Stimulated activated CD8-positive, alpha-beta memory T cell treated with anti-CD3 and anti-CD28 coated beads, Interleukin-15, amount 100 ng/mL, for 4 hours (primary cell): Measurements from ENCODE around the gene CRB2.
A peak's percentile ranks its signal among the peaks of the same experiment; 100 is the strongest.

Experiments used
- DNase-seq, 2 donors: peaks; one replicate each; pipeline ENCODE4 v3.0.0-alpha.2; 2020; ENCODE audit warnings: low read depth in 2 of 2

The CRB2 gene

GRCh38 chr9:123347289-123348060, 8.5 kb upstream of the CRB2 start:
- DNase-seq: no peak

- no peak for DNase-seq
Measured at GRCh38 chr9:123348317-123348992, 7.5 kb upstream of the CRB2 start.

- no peak for DNase-seq
Measured at GRCh38 chr9:123349033-123349432, 7.0 kb upstream of the CRB2 start.

- DNase-seq: peak in 1 of 2 donors; percentile 45
Measured at GRCh38 chr9:123349691-123350480, 6.1 kb upstream of the CRB2 start.

DNA sequence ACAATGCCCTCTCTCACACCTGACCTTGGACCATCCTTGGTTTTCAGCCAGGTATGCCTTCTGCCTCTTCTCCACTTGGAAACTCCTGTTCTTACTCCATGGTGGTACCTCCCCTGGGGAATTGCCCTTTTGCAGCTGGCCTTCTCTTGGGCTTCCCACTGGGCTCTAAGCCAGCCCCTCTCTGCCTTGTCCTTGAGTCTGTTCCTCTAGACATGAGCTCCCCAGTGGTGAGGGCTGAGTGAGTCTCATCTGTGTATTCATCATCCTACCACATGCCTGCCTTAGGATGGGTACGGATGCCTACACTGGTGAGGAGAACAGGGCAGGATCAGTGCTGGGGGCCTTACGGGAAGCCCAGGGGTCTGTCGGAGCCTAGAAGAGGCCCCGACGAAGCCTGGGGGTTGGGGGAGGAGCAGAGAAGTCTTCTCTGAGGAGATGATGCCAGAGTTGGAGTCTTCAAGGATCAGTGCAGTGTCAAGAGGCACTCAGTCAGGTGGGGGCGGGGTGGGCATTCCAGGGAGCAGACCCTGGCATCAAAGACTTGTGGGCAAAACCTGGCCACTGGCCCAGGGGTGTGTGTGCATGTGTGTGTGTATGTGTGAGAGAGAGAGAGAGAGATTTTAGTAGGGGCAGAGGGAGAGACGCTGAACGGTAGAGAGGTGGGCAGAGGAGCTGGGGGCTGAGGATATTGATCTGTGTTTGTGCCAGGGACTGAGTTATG, 5.2 kb upstream of the CRB2 start:
- no peak for DNase-seq

- DNase-seq: no peak
Measured at GRCh38 chr9:123353041-123353440, 3.0 kb upstream of the CRB2 start.

- no peak for DNase-seq
Measured at GRCh38 chr9:123353984-123354591, 1.9 kb upstream of the CRB2 start.

DNA sequence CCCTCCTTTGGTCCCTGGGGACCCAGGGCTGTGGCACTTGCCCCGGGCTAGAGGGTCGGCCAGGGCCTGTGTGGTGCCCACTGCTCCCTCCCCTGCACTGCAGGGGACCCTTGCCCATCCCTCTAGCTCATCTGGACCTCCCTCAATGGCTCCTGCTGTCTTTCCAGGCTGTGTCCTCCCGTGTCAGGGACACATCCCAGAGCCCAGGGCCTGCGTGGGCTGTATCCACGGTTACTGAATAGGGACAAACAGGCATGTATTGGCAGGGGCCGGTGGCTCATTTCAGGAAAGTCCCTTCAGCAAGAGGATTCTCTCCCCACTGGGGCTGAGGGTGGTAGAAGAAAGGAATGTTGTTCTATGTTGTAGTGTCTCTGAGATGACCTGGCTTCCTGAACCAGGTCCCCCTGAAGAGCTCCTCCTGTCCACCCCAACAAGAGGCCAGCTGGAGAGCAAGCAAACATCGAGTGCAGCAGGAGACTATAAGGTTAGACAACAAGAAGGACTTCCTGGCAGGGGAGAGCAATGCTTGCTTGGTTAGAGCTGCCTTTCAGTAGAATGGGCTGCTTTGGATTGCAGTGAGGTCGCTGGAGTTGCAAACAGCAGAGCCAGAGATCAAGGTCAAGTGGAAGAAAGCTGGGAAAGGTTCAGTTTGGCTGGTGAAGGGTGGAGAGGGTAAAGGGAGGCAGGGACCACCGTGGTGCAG, 1.0 kb upstream of the CRB2 start:
- DNase-seq: no peak

- DNase-seq: no peak
Measured at GRCh38 chr9:123356851-123357742, 1.1 kb downstream of the CRB2 start.

DNA sequence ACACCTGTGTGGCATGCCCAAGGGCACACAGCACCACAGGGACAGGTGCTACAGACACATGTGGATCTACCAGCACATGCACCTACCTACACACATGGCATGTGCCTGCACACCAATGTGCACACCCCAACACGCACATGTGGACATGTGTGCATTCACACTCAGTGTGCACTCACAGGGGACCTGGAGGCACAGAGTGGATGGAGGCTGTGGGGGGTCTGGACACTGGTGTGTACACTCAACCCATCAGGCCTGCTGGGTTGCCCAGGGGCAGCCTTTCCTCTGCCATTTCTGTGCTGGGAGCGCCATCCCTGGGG, 1.7 kb downstream of the CRB2 start:
- no peak for DNase-seq

DNA sequence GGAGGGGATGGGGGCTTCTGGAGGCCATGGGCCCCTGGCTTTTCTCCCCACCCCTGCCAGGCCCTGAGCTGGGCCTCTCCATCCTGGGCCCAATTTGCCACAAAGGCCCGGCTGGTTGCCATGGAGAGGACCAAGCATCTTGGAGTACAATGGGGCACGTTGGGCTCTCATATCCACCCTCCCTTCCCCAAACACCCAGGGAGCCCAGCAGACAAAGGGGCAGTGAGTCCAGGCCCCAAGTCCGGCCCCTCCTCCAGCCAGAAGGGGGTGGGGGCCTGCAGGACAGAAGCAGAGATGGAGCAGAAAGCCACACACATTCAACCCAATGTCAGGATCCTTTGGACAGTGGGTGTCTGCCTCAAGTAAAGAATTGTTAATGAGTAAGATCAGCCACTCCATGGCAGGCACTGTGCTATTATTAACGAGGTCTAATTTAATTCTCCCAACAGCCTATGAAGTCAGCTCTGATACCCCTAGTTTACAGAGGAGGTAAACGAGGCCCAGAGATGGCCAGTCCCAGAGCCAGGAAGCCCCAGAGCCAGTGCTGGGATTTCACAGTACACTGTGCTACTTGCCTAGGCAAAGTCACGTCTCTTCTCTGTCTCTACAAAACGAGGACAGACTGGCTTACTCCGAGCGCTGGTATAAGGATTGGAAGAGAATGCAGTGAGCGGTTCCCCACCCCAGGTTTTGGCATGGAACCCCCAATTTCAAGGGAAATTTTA, 2.3 kb downstream of the CRB2 start:
- no peak for DNase-seq

DNA sequence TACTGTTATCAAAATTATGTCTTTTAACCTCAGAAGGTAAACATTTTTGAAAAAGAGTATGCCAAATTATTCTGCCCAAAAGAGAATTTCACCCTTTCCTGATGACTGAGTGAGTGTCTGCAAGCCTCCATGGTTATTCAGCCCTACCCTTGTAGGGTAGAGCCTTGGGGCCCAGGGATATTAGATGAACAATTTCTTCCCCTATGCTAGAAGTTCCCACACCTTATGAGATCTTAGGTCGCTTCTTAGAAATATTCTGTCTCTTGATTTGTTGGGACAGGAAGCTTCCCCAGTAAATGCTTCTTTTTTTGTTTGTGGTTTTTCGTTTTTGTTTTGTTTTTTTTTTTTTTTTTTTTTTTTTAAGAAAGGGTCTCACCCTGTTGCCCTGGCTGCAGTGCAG, 3.1 kb downstream of the CRB2 start:
- no peak for DNase-seq

DNA sequence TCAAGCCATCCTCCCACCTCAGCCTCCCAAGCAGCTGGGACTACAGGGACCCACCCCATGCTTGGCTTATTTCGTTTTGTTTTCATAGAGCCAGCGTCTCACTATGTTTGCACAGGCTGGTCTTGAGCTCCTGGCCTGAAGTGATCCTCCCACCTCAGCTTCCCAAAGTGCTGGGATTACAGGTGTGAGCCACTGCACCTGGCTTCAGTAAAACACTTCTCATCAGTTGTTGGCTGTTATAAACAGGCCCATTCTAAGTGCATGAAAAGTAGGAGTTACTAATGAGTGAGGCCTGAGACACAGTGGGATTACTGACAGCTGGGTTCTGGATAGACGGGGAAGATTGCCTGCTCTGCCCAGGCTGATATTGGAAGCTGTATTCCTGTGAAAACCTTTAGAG, 3.5 kb downstream of the CRB2 start:
- no peak for DNase-seq

DNA sequence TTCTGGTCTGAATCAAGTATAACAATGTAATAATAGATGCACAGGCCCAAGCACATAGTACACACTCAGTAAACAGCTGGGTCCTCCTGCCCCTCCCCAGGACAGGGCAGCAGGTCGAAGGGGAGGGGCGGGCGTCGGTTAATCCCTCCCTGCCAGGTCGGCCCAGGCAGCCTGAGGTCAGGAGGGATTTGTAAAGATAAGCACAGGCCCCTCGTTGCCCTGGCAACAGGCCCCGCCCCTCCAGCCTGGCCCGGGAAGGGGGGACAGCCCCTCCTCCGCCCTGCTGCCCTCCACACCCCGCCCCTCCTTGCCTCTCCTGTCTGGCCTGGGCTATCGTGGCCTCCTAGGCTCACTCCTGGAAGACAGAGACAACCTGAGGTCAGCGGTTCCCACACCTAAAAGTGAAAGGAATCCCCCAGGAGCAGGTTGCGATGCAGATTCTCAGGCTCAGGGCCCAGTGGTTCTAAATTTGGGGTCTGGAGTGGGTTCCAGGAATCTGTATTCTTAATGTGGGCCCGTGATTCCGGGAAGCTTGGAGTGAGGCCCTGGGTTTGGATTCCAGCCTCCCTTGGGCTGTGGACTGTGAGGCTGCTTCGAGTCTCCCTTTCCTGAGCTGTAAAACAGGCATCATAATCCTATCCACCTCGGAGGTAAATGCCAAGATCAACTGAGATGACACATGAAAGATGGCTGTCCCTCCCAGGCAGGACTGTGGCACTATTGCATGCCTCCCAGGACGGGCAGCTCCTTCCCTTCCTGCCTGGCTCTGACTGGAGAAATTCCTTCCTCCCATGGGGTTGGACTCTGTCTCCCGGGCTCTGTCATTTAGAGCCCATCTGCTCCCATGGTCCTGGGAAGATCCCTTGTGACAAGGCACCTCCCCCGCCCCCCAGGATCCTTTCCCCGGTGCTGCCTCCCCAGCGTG, 4.4 kb downstream of the CRB2 start:
- no peak for DNase-seq

- no peak for DNase-seq
Measured at GRCh38 chr9:123361086-123361730, 5.2 kb downstream of the CRB2 start.

DNA sequence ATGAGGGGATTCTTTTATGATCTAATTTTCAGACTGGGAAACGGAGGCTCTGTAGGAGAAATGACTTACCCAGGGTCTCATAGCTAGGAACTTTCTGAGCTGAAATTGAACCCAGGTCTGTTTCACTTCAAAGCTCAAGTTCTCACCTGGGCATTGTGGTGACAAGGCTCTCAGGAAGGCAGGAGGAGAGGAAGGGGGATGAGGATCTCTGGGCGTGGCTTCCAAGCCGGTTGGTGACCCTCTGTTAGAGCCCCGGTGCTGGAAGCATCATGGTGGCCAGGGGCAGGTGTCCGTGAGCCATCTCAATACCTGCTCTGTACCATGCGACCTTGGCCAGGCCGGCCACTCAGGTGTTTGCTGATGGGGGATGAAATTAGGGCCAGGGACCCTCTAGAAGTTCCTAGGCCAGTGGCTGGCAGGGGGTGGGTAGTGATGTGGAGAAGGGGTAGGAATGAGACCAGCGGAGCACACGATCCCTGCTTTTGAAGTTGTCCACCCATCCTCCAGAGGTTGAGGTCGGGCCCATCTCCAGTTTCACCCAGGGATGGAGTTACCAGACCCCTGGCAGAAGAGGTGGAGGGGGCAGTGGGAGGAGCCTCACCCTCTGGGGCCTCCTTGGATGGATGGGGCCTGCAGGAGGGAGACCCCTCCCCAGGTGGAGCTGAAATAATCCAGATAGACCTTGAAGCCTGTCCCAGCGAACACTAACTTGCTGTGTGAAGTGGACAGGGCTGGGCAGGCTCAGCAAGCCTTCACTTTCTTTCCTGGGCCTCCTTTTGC, 5.9 kb downstream of the CRB2 start:
- no peak for DNase-seq

DNA sequence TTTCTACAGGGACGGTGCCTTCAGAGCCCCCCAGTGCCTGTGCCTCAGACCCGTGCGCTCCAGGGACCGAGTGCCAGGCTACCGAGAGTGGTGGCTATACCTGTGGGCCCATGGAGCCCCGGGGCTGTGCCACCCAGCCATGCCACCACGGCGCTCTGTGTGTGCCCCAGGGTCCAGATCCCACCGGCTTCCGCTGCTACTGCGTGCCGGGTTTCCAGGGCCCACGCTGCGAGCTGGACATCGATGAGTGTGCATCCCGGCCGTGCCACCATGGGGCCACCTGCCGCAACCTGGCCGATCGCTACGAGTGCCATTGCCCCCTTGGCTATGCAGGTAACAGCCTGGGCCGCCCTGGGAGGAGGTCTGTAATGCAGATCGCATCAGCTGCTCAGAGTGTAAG, 6.9 kb downstream of the CRB2 start:
- no peak for DNase-seq
